Activated CD8-positive, alpha-beta T cell treated with anti-CD3 and anti-CD28 coated beads for 36 hours (primary cell): ENCODE measurements around the gene RHEX. TPM values are rescaled to one million over a fixed set of nuclear protein-coding genes. Genes with fewer than 3 reads are reported as not detected.

Experiments used
- ATAC-seq: fragments of 200-7000 bp; cut with Tn5 transposase; one replicate; pipeline ENCODE4 v1.10.0; 2021; ENCODE audit warnings: mild to moderate bottlenecking, moderate library complexity
- CTCF ChIA-PET: fragments of 350-600 bp; sonication (Branson Sonifier 250); formaldehyde crosslinking; loops from one replicate; lab custom pipeline; 2021; ENCODE audit warnings: antibody characterized with exemption; lab: Charles Lee
- POLR2A ChIA-PET: fragments of 350-600 bp; sonication (Branson Sonifier 250); formaldehyde crosslinking; loops from one replicate; lab custom pipeline; 2021; ENCODE audit warnings: antibody characterized with exemption; lab: Charles Lee
- DNase-seq: peaks from one replicate; pipeline ENCODE4 v3.0.0-alpha.2; 2020
- H3K27ac Mint-ChIP-seq: one replicate; pipeline ENCODE4 v1.8.0; 2021; ENCODE audit warnings: mild to moderate bottlenecking, mixed read lengths
- H3K27me3 Mint-ChIP-seq: one replicate; pipeline ENCODE4 v1.8.0; 2021; ENCODE audit warnings: mixed read lengths
- H3K36me3 Mint-ChIP-seq: one replicate; pipeline ENCODE4 v1.8.0; 2021; ENCODE audit warnings: low read depth, mixed read lengths
- H3K4me1 Mint-ChIP-seq: one replicate; pipeline ENCODE4 v1.8.0; 2021; ENCODE audit warnings: low read depth, mixed read lengths
- H3K4me3 Mint-ChIP-seq: one replicate; pipeline ENCODE4 v1.8.0; 2021; ENCODE audit warnings: mild to moderate bottlenecking, moderate library complexity, mixed read lengths
- H3K9me3 Mint-ChIP-seq: one replicate; pipeline ENCODE4 v1.8.0; 2021; ENCODE audit warnings: mixed read lengths
- intact Hi-C: fragments of 100-400 bp; cut with micrococcal nuclease; formaldehyde crosslinking; loops from one replicate; pipeline ENCODE4 v1.10.0; 2022
- total RNA-seq, 2 experiments: library from RNA; stranded (reverse); gene quantifications; one replicate each; pipeline ENCODE4 v1.2.3, GENCODE V29; 2021
- TF ChIP-seq, protein P1 (sequence below): fragments of 200-600 bp; IDR thresholded peaks from one replicate; pipeline ENCODE4 v1.8.0; 2022; ENCODE audit warnings: antibody characterized with exemption, mild to moderate bottlenecking

Gene RHEX
- total RNA-seq, 2 experiments from 2014 or later = not detected

DNA sequence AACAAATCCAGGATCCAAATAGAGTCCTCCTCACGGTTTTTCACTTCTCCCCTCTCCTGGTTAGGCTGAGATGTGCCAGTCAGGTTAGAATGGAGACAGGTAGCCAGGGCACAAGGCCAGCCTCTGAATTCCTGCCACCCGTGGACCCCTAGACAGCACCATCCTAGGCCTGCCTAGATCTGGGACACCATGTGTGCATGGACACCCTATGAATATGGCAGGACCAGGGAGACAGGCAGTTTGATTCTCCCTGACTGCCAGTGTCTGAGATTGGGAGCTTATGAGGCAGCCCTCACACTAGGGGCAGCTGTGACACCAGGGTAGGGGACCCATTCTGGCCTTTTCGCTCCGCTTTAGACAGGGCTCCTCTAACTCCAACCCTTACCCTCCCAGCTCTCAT is 56.7 kb downstream of the RHEX start:
- Mint-ChIP-seq H3K27ac (no peak overlapping the region), H3K36me3 (no peaks in the 10 kb centered on the region), H3K9me3 (no peaks in the 10 kb centered on the region), H3K4me3 (no peak overlapping the region), H3K27me3 (peaks cover 2% of the 10 kb centered on the region), H3K4me1 (no peaks in the 10 kb centered on the region)
- ChIA-PET POLR2A (no interaction called here), CTCF (interaction anchor here (0.9 to 12.8 kb wide), 3 partner anchors 78 to 191 kb away, joined by 3 to 236 read pairs (median 86); no protein-coding TSS in a partner anchor)
- ATAC-seq (no peak), DNase-seq (no peak)
- intact Hi-C loops = loop anchor here (5.0 kb wide), 2 partner anchors 127 to 192 kb away; no protein-coding TSS in a partner anchor
- TF ChIP-seq, protein P1, sequence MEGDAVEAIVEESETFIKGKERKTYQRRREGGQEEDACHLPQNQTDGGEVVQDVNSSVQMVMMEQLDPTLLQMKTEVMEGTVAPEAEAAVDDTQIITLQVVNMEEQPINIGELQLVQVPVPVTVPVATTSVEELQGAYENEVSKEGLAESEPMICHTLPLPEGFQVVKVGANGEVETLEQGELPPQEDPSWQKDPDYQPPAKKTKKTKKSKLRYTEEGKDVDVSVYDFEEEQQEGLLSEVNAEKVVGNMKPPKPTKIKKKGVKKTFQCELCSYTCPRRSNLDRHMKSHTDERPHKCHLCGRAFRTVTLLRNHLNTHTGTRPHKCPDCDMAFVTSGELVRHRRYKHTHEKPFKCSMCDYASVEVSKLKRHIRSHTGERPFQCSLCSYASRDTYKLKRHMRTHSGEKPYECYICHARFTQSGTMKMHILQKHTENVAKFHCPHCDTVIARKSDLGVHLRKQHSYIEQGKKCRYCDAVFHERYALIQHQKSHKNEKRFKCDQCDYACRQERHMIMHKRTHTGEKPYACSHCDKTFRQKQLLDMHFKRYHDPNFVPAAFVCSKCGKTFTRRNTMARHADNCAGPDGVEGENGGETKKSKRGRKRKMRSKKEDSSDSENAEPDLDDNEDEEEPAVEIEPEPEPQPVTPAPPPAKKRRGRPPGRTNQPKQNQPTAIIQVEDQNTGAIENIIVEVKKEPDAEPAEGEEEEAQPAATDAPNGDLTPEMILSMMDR = no peak

DNA sequence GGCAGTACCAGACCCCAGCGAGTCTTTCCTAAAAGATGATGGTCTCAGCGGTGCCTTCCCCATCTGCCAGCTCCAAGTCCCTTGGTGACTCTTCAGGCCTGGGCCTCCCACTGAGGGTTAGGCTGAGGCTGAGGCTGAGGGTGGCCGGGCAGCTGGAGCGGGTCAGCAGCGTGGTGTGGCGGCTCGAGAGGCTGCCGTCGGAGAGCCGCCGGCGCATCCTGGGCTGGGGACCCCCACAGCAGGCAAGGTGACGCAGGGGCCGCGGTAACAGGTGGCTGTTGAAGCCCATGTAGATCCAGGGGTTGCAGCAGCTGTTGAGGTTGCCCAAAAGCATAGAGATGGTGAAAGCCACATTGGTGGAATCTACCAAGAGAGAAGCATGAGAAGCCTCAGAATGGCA is 57.2 kb downstream of the RHEX start:
- ChIA-PET POLR2A (no interaction called here), CTCF (interaction anchor here (1.6 to 12.8 kb wide), 3 partner anchors 78 to 133 kb away, joined by 7 to 236 read pairs (median 86); no protein-coding TSS in a partner anchor)
- ATAC-seq = no peak

DNA sequence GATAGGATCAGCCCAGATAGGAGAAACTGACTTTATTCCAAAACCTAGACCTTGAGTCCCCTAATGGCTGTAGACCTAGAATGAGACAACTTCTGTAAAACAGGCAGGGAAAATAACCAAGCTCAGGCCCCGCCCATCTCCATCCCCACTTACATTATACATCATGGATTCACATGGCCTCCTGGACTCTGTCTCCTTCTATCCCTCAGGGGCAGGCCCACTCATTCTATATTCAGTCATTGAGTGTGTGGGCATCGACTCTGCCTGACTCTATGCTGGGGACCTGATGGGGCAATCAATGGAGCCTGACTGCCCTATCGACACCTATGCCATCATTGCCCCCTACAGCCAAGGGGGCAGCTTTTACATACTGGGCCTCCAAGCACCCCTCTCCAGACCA is 57.8 kb downstream of the RHEX start:
- H3K27ac Mint-ChIP-seq = no peak overlapping the region
- ChIA-PET CTCF (interaction anchor here (1.6 to 12.8 kb wide), 3 partner anchors 79 to 133 kb away, joined by 7 to 236 read pairs (median 86); no protein-coding TSS in a partner anchor), POLR2A (no interaction called here)
- TF ChIP-seq, protein P1 = no peak
- ATAC-seq = no peak
- intact Hi-C loops = no loop called here
- no peak for DNase-seq
- H3K4me3 Mint-ChIP-seq = no peak overlapping the region
- no peaks in the 10 kb centered on the region for H3K36me3 Mint-ChIP-seq
- no peaks in the 10 kb centered on the region for H3K4me1 Mint-ChIP-seq
- no peaks in the 10 kb centered on the region for H3K9me3 Mint-ChIP-seq
- peaks cover 6% of the 10 kb centered on the region for H3K27me3 Mint-ChIP-seq

More for the DNA sequence above, 57.2 kb downstream of the RHEX start:
- Mint-ChIP-seq H3K9me3 (no peaks in the 10 kb centered on the region), H3K36me3 (no peaks in the 10 kb centered on the region), H3K27me3 (peaks cover 3% of the 10 kb centered on the region), H3K4me3 (no peak overlapping the region), H3K4me1 (no peaks in the 10 kb centered on the region), H3K27ac (no peak overlapping the region)
- TF ChIP-seq, protein P1 = no peak
- intact Hi-C loops = no loop called here
- no peak for DNase-seq

DNA sequence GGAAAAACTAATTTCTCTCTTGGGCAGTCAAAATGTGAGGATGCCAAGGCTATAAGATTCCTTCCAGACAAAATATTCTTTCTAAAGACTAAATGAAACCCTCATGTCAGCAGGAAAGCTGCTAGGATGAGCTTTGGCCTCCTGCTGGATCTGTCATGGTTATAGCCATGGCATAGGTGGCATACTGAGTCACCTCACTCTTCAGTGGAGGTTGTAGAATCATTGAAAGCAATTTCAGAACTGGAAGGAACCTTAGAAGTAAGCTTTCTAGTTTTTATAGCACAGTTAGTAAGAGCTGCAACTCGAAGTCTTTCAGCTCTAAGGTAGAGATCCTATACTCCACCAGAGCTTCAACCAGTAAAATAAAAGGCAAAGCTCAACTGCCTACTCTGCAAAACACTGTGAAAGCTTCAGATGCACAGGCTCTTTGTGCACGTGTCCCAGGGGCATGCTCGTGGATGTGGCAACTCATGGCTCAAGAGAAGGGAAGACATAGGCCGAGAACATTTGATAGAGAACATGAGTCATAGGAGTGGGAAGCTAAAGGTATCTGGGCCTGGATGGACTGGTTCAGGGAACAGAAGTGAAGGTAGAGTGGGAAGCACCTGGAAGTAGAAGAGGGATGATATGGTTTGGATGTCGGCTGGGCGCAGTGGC is 58.4 kb downstream of the RHEX start:
- CTCF ChIA-PET = interaction anchor here (1.6 to 12.8 kb wide), 3 partner anchors 80 to 134 kb away, joined by 7 to 236 read pairs (median 86); no protein-coding TSS in a partner anchor
- TF ChIP-seq, protein P1 = no peak
- intact Hi-C loops = no loop called here
- H3K4me1 Mint-ChIP-seq = no peaks in the 10 kb centered on the region
- ATAC-seq = no peak
- no peak overlapping the region for H3K27ac Mint-ChIP-seq
- H3K36me3 Mint-ChIP-seq = no peaks in the 10 kb centered on the region
- no peak overlapping the region for H3K4me3 Mint-ChIP-seq
- H3K9me3 Mint-ChIP-seq = no peaks in the 10 kb centered on the region
- no peak for DNase-seq
- peaks cover 11% of the 10 kb centered on the region for H3K27me3 Mint-ChIP-seq
- POLR2A ChIA-PET = no interaction called here
